HG03571 (cell line): ENCODE data around the gene PTPRD.

Experiments
- ATAC-seq: cut with Tn5 transposase; IDR thresholded peaks from one replicate; pipeline ENCODE4 v1.9.1; 2021; ENCODE audit not compliant: unreplicated experiment

Gene PTPRD

GRCh38 chr9:9645006-9645405 lies 967.8 kb downstream of the PTPRD start:
- ATAC-seq: no peak

DNA sequence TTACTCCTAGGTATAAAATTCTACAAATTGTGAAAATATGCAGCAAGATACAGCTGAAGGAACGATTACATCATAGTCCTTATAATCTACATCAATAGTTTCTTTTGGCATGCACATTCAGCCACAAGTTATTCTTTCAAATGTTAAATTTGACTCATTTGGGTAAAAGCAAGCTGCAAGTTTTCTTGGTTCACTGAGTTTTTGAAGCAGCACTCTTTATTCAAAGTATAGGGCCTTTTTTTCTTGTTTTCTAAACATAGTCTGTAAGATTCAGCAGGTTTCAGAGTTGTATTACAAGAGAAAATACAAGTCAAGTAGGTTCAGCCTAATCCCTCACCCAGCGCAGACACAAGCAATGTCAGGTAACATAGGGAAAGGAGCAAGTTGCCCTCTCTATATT lies 981.5 kb downstream of the PTPRD start:
- no peak for ATAC-seq

GRCh38 chr9:9625248-9625647 lies 987.6 kb downstream of the PTPRD start:
- no peak for ATAC-seq

GRCh38 chr9:9623506-9623905 lies 989.3 kb downstream of the PTPRD start:
- ATAC-seq: no peak

DNA sequence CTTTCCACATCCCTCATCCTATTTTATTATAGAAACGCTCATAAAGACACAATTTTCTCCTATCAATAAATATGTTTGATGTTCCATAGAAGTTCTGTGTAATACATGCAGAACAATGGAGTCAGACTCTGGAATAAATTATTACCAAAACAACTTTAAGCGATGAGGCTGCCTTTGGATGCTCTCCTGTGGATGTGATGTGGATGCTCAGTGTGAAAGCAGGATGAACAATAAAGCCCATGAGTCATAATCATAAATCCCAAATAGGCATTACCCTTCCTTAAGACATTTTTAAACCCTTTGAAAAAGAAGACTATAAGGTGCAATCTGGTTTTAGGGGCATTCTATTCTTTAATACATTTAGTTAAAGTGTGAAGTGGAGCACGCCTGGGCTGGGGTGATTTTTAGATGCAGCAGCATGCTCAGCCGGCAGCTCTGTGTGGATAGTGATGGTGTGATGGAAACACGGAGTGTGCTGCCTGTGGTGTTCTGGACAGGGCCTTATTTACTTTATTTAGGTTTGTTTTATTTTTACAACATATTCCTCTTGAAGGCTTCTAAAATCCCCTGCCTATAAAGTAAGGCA lies 991.4 kb downstream of the PTPRD start:
- no peak for ATAC-seq

DNA sequence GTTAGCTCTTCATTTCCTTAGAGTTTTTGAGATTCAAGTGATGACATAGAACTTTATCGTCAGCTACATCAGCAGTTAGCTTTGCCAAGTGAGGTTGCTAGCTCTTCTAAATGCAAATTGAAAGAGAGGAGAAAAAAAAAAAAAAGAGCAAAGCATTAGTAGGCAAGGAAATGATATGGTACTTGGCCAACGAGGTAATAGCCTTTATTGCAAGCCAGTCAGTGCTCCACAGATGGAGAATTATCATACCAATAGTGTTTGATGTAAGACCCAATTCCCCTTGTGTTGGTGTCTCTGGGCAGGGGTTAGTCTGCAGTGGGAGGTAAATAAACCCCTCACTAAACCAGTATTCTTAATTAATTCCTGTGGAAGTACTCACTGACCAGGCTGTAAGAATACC lies 992.1 kb downstream of the PTPRD start:
- no peak for ATAC-seq

GRCh38 chr9:9615086-9615485 lies 997.7 kb downstream of the PTPRD start:
- no peak for ATAC-seq

GRCh38 chr9:9614607-9615006 lies 998.2 kb downstream of the PTPRD start:
- ATAC-seq: no peak

- no peak for ATAC-seq
Measured at GRCh38 chr9:9612755-9613154, 1000.0 kb downstream of the PTPRD start.

DNA sequence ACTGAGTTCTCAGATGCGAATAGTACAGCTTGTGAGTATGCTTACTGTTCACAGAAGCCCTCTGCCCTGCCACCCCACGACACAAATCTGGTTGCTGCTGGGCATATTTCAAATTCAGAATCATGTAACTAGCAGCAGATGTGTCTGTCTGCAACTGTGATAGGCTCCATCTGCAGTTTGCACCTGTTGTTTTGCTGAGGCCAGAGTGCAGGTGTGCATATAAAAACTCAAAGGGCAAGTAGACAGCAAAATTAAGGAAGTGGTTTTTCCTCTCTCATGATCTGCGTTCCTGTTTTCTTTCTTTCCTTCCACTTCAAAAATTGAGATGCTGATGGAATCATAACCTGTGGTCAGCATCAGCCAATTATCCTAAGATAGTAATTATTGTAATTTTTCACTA lies 1000.5 kb downstream of the PTPRD start:
- no peak for ATAC-seq

- no peak for ATAC-seq
Measured at GRCh38 chr9:9605681-9606080, 1007.1 kb downstream of the PTPRD start.

DNA sequence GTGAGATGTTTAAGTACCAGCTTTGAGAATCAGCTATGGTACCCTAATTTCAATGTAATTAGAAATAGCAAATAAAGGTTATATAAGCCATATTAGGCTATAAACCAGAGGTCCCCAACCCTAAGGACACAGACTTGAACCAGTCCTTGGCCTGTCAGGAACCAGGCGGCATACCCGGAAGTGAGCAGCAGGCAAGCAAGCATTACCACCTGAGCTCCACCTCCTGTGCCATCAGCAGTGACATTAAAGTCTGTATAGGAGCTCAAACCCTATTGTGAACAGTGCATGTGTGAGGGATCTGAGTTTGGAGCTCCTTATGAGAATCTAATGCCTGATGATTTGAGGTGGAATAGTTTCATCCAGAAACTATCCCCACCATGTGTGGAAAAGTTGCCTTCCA lies 1009.5 kb downstream of the PTPRD start:
- no peak for ATAC-seq

- ATAC-seq: no peak
Measured at GRCh38 chr9:9598723-9599122, 1014.1 kb downstream of the PTPRD start.

DNA sequence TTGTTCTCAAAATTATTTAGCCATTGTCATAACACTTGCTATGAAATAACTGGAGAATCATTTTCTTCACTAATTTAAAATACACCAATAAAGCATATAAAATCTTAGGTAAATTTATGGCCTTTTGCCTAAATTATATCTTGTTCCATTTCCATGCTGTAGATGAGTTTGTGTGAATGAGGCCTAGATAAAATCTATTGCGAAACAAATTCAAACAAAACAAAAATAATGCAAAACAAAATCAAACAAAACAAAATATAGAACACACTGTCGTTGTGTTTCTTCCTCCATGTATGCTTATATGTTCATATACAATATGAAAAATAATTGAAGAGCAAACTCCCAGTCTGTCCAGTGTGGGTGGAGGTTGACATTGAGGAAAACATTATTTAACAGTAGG lies 1020.7 kb downstream of the PTPRD start:
- no peak for ATAC-seq

DNA sequence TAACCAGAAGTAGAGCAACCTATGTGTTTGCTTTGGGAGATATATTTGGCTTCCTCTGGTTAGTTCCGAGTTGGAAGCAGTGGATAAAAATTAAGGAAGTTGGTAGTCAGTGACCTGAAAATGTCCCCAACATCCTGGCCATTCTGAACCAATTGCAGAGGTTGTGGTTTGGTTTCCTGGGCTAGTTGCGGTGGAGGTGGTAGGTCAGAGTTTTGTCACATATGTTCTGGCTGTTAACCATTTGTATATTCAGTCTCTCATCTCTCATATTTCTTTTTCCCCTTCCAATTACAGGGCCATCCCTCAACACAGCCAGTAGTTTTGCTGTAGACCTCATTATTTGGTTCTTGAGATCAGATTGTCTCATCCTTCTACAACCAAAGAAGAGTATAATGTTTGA lies 1026.9 kb downstream of the PTPRD start:
- no peak for ATAC-seq

DNA sequence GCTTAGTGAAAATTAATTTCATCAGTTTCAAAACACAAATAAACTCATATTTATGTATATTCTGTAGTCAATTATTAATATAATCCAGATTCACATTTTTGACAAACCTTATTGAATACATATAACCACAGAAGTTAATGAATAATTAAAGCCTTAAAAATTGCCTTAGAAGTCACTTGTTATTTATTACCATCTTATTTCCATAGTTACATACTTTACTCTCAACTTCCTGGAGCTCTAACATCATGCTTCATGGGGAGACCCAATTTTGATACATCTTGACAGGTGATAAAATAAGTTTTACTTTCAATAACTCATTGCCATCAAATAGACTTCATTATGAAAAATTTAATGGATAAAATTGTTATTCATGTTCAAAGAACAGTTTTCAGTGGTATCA lies 1038.7 kb downstream of the PTPRD start:
- no peak for ATAC-seq

GRCh38 chr9:9565700-9566099 lies 1047.1 kb downstream of the PTPRD start:
- no peak for ATAC-seq

DNA sequence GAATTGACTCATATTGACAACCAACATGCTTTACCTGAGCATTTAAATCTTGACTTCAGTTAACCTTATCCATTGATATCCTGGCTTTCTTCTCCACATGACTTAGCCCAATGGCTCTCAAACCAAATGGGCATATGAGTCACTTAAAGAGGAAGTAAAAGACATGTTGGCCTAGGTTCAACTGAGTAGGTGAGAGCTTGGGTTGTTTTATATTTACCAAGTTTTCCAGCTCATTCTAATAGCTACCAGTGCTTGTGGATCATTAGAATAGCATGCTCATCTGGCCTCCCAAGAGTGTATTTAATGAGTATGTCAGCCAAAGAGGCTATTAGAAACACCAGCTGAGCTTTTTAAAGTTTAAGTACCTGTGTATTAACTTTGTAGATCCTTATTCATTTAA lies 1049.0 kb downstream of the PTPRD start:
- ATAC-seq: no peak

GRCh38 chr9:9560382-9561035 lies 1052.3 kb downstream of the PTPRD start:
- ATAC-seq: no peak

DNA sequence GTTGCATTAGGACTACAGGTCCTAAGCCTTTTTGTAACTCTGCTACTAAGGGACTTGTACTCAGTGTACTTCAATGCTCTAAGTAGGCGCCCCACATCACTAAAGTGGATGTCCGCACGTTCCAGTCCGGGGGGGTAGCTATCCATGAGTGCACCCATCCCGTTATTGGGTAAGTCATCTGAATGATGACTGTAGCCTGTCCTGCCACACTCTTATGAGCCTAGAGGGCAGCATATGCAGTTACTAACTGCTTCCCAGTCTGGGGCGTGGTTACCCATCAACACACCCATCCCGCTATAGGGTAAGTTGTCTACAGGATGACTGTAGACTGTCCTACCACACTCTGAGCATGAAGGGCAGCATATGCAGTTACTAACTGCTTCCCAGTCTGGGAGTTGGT lies 1053.9 kb downstream of the PTPRD start:
- no peak for ATAC-seq

DNA sequence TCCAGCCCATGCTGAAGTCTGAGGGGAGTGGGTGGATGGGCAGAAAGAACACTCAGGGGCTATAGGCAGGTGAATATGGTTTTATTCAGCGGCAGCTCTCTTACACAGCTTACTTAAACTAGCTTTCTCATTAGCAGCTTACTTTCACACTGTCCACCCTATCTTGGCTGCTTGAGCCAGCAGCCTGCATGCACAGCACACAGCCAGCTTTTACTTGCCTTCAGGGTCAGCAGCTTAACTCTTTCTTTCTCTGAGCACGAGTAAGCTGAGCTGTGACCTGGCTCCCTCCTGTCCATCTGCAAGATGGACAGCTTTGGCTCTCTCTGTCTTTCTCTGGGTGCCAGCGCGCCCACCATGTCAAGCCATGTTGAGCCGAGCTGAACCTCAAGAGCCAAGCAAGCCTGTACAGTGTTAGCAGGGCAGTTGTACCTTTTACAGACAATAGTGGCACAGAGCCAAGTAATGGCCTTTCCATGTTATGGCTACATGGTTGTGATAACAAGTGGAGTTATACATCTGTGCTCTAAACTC lies 1054.9 kb downstream of the PTPRD start:
- no peak for ATAC-seq

GRCh38 chr9:9556865-9557803 lies 1055.7 kb downstream of the PTPRD start:
- ATAC-seq: no peak
